CD4-positive, alpha-beta memory T cell (primary cell): ENCODE data around the gene FBXO21. TPM values are rescaled to one million over a fixed set of nuclear protein-coding genes. Genes with fewer than 3 reads are reported as not detected.
"Not testable (repeated sequence)": the region's sequence is repeated elsewhere in the genome, so short reads cannot be mapped to it uniquely, and the experiment has no call there.

Source experiments
- CTCF ChIA-PET: fragments of 350-600 bp; sonication (Branson Sonifier 250); formaldehyde crosslinking; loops from one replicate; lab custom pipeline; 2021; ENCODE audit warnings: inconsistent platforms; ENCODE audit not compliant: partially characterized antibody; lab: Charles Lee
- POLR2A ChIA-PET: fragments of 350-600 bp; sonication (Branson Sonifier 250); formaldehyde crosslinking; loops from one replicate; lab custom pipeline; 2021; ENCODE audit not compliant: partially characterized antibody; lab: Charles Lee
- DNase-seq, 5 donors: peaks; one replicate each; pipeline versions ENCODE4 v3.0.0 to v3.0.0-alpha.2; 2020 to 2022; ENCODE audit warnings: mixed read lengths in 1 of 5
- H3K27ac ChIP-seq: one replicate; pipeline ENCODE4 v1.7.0; 2013; ENCODE audit warnings: low read depth, low read length
- H3K27me3 ChIP-seq: 2 replicates; pipeline ENCODE4 v1.7.0; 2013; ENCODE audit warnings: mild to moderate bottlenecking, low read length, moderate library complexity; ENCODE audit not compliant: insufficient read depth
- H3K36me3 ChIP-seq: 2 replicates; pipeline ENCODE4 v1.7.0; 2013; ENCODE audit warnings: mild to moderate bottlenecking, low read length, moderate library complexity; ENCODE audit not compliant: insufficient read depth
- H3K4me1 ChIP-seq: 2 replicates; pipeline ENCODE4 v1.7.0; 2013; ENCODE audit warnings: mild to moderate bottlenecking, low read length, moderate library complexity; ENCODE audit not compliant: insufficient read depth
- H3K4me3 ChIP-seq, 2 donors: one replicate each; pipeline ENCODE4 v1.7.0; 2013; ENCODE audit warnings: low read length in 2 of 2, mild to moderate bottlenecking in 1 of 2
- H3K9me3 ChIP-seq, 2 donors: one replicate each; pipeline ENCODE4 v1.7.0; 2013; ENCODE audit warnings: low read length in 2 of 2, control low read depth in 1 of 2; ENCODE audit not compliant: control insufficient read depth in 1 of 2
- H3K27ac Mint-ChIP-seq, 7 donors: one replicate each; pipeline ENCODE4 v1.8.0; 2020 to 2021; ENCODE audit warnings: mixed read lengths in 7 of 7, mild to moderate bottlenecking in 6 of 7, inconsistent platforms in 3 of 7, moderate library complexity in 3 of 7
- H3K27me3 Mint-ChIP-seq, 2 donors: one replicate each; pipeline ENCODE4 v1.8.0; 2020 to 2021; ENCODE audit warnings: mixed read lengths in 2 of 2
- H3K36me3 Mint-ChIP-seq, 2 donors: one replicate each; pipeline ENCODE4 v1.8.0; 2020 to 2021; ENCODE audit warnings: mixed read lengths in 2 of 2, inconsistent platforms in 1 of 2, mild to moderate bottlenecking in 1 of 2
- H3K4me1 Mint-ChIP-seq, 4 donors: one replicate each; pipeline ENCODE4 v1.8.0; 2020 to 2021; ENCODE audit warnings: mixed read lengths in 4 of 4, mild to moderate bottlenecking in 1 of 4
- H3K4me3 Mint-ChIP-seq, 8 donors: one replicate each; pipeline ENCODE4 v1.8.0; 2020 to 2021; ENCODE audit warnings: mixed read lengths in 8 of 8, mild to moderate bottlenecking in 7 of 8, moderate library complexity in 6 of 8, inconsistent platforms in 3 of 8
- H3K9me3 Mint-ChIP-seq, 8 donors: one replicate each; pipeline ENCODE4 v1.8.0; 2020 to 2021; ENCODE audit warnings: mixed read lengths in 8 of 8, mild to moderate bottlenecking in 5 of 8, inconsistent platforms in 3 of 8, moderate library complexity in 1 of 8
- intact Hi-C: fragments of 100-400 bp; cut with micrococcal nuclease; formaldehyde crosslinking; loops from one replicate; pipeline ENCODE4 v1.15.1; 2023
- polyA plus RNA-seq, 2 donors: library from polyadenylated mRNA; unstranded; fragments of 300-500 nt; fragmentation: Illumina TruSeq; gene quantifications; one replicate each; pipeline ENCODE4 v1.2.3, GENCODE V29; 2021
- total RNA-seq, 2 experiments: library from RNA; stranded (reverse); gene quantifications; one replicate each; pipeline ENCODE4 v1.2.3, GENCODE V29; 2021

Gene FBXO21
- total and polyA plus RNA-seq, 4 experiments from 2014 or later, result 41.9 to 61.4 (median 49.9) TPM

DNA sequence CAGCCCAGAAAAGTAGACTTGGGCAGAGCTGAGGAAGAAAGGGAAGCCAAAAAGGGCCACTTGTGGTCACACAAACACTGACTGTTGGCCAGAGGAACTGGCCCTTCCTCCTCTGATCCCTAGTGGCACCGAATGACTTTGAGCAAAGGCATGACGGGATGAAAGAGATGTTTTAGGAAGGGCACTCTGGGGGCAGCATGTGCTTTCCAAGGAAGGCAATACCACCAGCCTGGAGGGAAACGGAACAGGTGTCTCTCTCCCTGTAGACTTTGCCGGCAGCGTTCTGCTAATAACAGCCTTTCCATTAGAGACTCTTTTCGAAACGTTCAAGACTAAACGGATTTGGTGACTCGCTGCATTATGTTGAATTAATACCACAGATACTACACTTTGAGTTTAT lies 12.3 kb upstream of the FBXO21 start:
- no peak overlapping the region for H3K4me3 Mint-ChIP-seq
- Histone ChIP-seq H3K27me3 (no peaks in the 10 kb centered on the region), H3K9me3 (no peaks in the 10 kb centered on the region), H3K4me3 (no peak overlapping the region), H3K4me1 (no peaks in the 10 kb centered on the region), H3K27ac (no peak overlapping the region), H3K36me3 (no peaks in the 10 kb centered on the region)
- no peak for DNase-seq
- ChIA-PET CTCF (interaction anchor here (1.6 kb wide), 1 partner anchor 39 kb away, joined by 3 read pairs; no protein-coding TSS in a partner anchor), POLR2A (no interaction called here)
- no peaks in the 10 kb centered on the region for H3K4me1 Mint-ChIP-seq
- no peaks in the 10 kb centered on the region for H3K9me3 Mint-ChIP-seq
- no peak overlapping the region for H3K27ac Mint-ChIP-seq
- H3K36me3 Mint-ChIP-seq, result no peaks in the 10 kb centered on the region
- H3K27me3 Mint-ChIP-seq, result peaks cover 9 to 11% of the 10 kb centered on the region in 2 donors
- intact Hi-C loops, result no loop called here

DNA sequence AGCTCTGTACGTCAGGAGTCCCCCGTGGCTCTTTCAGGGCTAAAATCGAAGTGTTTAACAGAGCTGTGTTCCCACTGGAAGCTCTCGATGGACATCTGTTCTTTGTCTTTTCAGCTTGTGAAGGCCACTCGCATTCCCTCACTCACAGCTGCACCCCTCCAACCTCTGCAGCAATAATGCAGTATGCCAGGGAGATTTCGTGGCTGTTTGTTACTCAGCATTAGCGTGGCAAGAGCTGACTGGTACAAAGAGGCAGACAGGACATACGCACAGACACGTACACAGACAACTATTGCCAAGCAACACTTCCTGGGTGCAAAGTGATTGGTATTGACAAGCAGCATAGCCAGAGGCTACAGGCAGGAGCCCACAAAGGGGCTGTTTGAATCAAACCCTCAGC lies 11.8 kb upstream of the FBXO21 start:
- ChIA-PET POLR2A (no interaction called here), CTCF (interaction anchor here (0.6 to 3.1 kb wide), 3 partner anchors 9 to 39 kb away, joined by 3 to 15 read pairs (median 3); no protein-coding TSS in a partner anchor)
- H3K36me3 ChIP-seq, result no peaks in the 10 kb centered on the region
- no peaks in the 10 kb centered on the region for H3K27me3 ChIP-seq
- no peaks in the 10 kb centered on the region for H3K4me1 ChIP-seq
- H3K4me3 ChIP-seq, result no peak overlapping the region
- no peaks in the 10 kb centered on the region for H3K36me3 Mint-ChIP-seq
- no peak overlapping the region for H3K27ac ChIP-seq
- no peaks in the 10 kb centered on the region for H3K9me3 ChIP-seq
- H3K27me3 Mint-ChIP-seq, result peaks cover 14% of the 10 kb centered on the region in 2 donors
- intact Hi-C loops, result no loop called here
- H3K27ac Mint-ChIP-seq, result no peak overlapping the region
- DNase-seq, result no peak
- no peaks in the 10 kb centered on the region for H3K4me1 Mint-ChIP-seq
- H3K9me3 Mint-ChIP-seq, result no peaks in the 10 kb centered on the region
- H3K4me3 Mint-ChIP-seq, result no peak overlapping the region

DNA sequence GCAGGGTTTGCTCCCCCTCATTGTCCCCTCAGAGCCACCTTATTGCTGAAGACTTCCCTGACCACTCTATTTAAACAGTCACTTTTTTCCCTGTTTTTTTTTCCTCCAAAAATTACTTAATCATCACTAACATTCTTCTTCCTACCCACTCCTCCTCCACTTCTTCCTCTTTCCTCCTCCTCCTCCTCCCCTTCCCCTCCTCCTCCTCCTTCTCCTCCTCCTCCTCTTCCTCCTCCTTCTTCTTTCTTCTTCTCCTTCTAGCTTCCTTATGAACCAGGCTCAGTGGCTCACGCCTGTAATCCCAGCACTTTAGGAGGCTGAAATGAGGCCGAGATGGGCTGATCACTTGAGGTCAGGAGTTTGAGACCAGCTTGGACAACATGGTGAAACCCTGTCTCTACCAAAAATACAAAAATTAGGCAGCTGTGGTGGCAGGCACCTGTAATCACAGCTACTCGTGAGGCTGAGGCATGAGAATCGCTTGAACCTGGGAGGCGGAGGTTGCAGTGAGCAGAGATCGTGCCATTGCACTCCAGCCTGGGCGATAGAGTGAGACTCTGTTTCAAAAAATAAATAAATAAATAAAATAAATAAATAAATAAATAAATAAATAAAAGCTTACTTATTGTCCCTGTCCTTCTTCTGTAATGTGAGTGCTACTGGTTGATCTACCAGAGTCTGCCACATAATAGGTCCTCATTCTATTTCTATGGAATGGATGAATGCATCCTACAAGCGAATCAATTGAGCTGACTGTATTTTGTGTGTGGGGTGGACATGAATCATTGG lies 9.9 kb upstream of the FBXO21 start:
- H3K36me3 Mint-ChIP-seq, H3K27ac Mint-ChIP-seq, DNase-seq, H3K27me3 ChIP-seq, H3K9me3 ChIP-seq, H3K27ac ChIP-seq, H3K4me1 ChIP-seq, POLR2A ChIA-PET, intact Hi-C loops, H3K4me3 ChIP-seq, H3K36me3 ChIP-seq, H3K4me3 Mint-ChIP-seq, H3K9me3 Mint-ChIP-seq, H3K4me1 Mint-ChIP-seq: not testable (repeated sequence)
- peaks cover 15 to 16% of the 10 kb centered on the region in 2 donors for H3K27me3 Mint-ChIP-seq
- CTCF ChIA-PET, result interaction anchor here (3.1 kb wide), 1 partner anchor 11 kb away, joined by 15 read pairs; no protein-coding TSS in a partner anchor

DNA sequence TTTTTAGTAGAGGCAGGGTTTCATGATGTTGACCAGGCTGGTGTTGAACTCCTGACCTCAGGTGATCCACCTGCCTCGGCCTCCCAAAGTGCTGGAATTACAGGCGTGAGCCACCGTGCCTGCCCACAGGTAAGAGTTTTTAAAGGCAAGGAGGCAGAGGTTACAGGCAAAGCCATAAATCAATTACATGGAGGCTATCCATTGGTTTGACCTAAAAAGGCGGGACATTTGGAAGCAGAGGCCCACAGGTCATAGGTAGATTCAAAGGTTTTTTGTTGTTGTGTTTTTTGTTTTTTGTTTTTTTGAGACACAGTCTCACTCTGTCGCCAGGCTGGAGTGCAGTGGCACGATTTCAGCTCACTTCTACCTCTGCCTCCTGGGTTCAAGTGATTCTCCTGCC lies 6.1 kb upstream of the FBXO21 start:
- CTCF ChIA-PET, H3K36me3 Mint-ChIP-seq, intact Hi-C loops, H3K4me1 ChIP-seq, H3K9me3 Mint-ChIP-seq, H3K27me3 ChIP-seq, H3K9me3 ChIP-seq, H3K4me3 ChIP-seq, H3K27ac Mint-ChIP-seq, DNase-seq, POLR2A ChIA-PET, H3K27ac ChIP-seq, H3K36me3 ChIP-seq, H3K4me3 Mint-ChIP-seq, H3K4me1 Mint-ChIP-seq: not testable (repeated sequence)
- peaks cover 12 to 16% of the 10 kb centered on the region in 2 donors for H3K27me3 Mint-ChIP-seq

DNA sequence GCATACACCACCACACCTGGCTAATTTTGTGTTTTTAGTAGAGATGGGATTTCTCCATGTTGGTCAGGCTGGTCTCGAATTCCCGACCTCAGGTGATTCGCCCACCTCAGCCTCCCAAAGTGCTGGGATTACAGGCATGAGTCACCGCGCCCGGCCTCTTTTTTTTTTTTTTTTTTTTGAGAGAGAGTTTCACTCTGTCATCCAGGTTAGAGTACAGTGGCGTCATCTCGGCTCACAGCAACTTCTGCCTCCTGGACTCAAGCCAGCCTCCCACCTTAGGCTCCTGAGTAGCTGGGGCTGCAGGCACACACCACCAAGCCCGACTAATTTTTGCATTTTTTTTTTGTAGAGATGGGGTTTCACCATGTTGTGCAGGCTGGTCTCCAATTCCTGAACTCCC lies 4.8 kb upstream of the FBXO21 start:
- Mint-ChIP-seq H3K4me1 (peaks cover 4 to 16% (median 8%) of the 10 kb centered on the region in 4 donors), H3K27me3 (peaks cover 12% of the 10 kb centered on the region in 2 donors)
- H3K36me3 Mint-ChIP-seq, H3K9me3 ChIP-seq, POLR2A ChIA-PET, H3K4me3 Mint-ChIP-seq, intact Hi-C loops, H3K4me1 ChIP-seq, H3K36me3 ChIP-seq, DNase-seq, H3K27ac ChIP-seq, H3K27me3 ChIP-seq, H3K27ac Mint-ChIP-seq, H3K4me3 ChIP-seq, H3K9me3 Mint-ChIP-seq: not testable (repeated sequence)
- CTCF ChIA-PET, result interaction anchor here (1.0 kb wide), 1 partner anchor 663 kb away, joined by 4 read pairs; no protein-coding TSS in a partner anchor

DNA sequence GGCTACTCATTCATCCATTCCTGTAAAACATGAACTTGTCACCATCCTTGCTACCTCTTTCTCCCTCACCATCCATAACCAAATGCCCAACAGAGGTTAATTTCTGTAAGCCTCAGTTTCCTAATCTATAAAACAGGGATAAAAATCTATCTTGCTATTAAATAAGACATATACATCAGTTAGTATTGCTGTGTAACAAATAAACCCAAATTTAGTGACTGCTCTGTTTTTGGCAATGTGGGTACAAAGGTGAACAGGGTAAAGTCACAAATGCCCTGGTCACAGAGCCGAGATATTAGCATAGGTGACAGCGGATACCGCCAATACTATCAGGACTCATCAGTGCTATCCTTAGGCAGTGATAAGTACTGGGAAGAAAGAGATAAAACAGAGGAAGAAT lies 3.6 kb upstream of the FBXO21 start:
- H3K36me3 Mint-ChIP-seq, result peaks cover 0 to 11% of the 10 kb centered on the region in 2 donors
- POLR2A ChIA-PET, result no interaction called here
- H3K27me3 ChIP-seq, result no peaks in the 10 kb centered on the region
- intact Hi-C loops, result loop anchor here (5.0 kb wide), 1 partner anchor 1183 kb away; the partner anchor contains the start of gene SUDS3
- no peaks in the 10 kb centered on the region for H3K9me3 ChIP-seq
- no peak overlapping the region for H3K27ac ChIP-seq
- peak overlapping the region in 3 of 8 donors; percentile 3 to 49 (median 3) for H3K4me3 Mint-ChIP-seq
- H3K9me3 Mint-ChIP-seq, result peaks cover 0 to 3% (median 0%) of the 10 kb centered on the region in 8 donors
- CTCF ChIA-PET, result no interaction called here
- no peak overlapping the region for H3K4me3 ChIP-seq
- no peak for DNase-seq
- peaks cover 10 to 12% of the 10 kb centered on the region in 2 donors for H3K27me3 Mint-ChIP-seq
- peaks cover 10% of the 10 kb centered on the region for H3K4me1 ChIP-seq
- H3K27ac Mint-ChIP-seq, result peak overlapping the region in 1 of 7 donors; percentile 5
- peaks cover 11 to 27% (median 15%) of the 10 kb centered on the region in 4 donors for H3K4me1 Mint-ChIP-seq
- no peaks in the 10 kb centered on the region for H3K36me3 ChIP-seq

DNA sequence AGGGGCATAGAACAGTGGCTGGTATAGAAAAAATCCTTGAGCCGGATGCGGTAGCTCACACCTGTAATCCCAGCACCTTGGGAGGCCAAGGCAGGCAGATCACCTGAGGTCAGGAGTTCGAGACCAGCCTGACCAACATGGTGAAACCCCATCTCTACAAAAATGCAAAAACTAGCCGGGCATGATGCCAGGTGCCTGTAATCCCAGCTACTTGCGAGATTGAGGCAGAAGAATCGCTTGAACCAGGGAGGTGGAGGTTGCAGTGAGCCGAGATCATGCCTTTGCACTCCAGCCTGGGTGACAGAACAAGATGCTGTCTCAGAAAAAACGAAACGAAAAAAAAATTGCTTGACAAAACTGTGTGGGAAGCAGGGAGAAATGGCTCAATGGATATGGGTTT lies 2.3 kb upstream of the FBXO21 start:
- H3K4me3 Mint-ChIP-seq, POLR2A ChIA-PET, DNase-seq, H3K36me3 ChIP-seq, H3K4me3 ChIP-seq, CTCF ChIA-PET, H3K9me3 Mint-ChIP-seq, H3K27ac Mint-ChIP-seq, H3K27me3 ChIP-seq, H3K27me3 Mint-ChIP-seq, H3K9me3 ChIP-seq, H3K27ac ChIP-seq: not testable (repeated sequence)
- Mint-ChIP-seq H3K36me3 (peaks cover under 1 to 12% of the 10 kb centered on the region in 2 donors), H3K4me1 (peaks cover 15 to 40% (median 23%) of the 10 kb centered on the region in 4 donors)
- intact Hi-C loops, result loop anchor here (5.0 kb wide), 1 partner anchor 1185 kb away; the partner anchor contains the start of gene SUDS3
- peaks cover 23% of the 10 kb centered on the region for H3K4me1 ChIP-seq
